GM21447 (cell line): Measurements from ENCODE around the gene CD36.
A peak's percentile ranks its signal among the peaks of the same experiment; 100 is the strongest.
"Not testable (repeated sequence)": the region's sequence is repeated elsewhere in the genome, so short reads cannot be mapped to it uniquely, and the experiment has no call there.

ENCODE experiments used
- ATAC-seq: cut with Tn5 transposase; IDR thresholded peaks from one replicate; pipeline ENCODE4 v1.9.1; 2021; ENCODE audit not compliant: unreplicated experiment

CD36 gene

GRCh38 chr7:80649011-80649410 lies 10.6 kb downstream of the CD36 start:
- no peak for ATAC-seq

DNA sequence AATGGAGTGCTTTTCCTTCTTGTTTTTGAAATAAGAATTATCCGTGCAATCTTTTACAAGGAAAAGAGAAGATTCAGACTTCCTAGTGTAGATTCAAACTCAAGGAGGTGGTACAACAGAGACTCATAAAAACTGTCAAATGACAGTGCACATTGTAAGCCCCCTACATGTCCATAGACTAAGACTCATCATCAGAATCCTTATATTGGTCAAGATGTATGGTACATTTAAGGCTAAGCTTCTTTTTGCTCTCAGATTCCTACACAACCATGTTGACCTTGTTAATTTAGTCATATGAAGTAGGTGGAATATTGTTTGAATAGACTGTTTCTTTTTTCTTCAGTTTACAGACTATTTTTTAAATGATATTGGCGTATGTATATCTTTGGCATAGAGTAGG lies 11.6 kb downstream of the CD36 start:
- ATAC-seq: no peak

DNA sequence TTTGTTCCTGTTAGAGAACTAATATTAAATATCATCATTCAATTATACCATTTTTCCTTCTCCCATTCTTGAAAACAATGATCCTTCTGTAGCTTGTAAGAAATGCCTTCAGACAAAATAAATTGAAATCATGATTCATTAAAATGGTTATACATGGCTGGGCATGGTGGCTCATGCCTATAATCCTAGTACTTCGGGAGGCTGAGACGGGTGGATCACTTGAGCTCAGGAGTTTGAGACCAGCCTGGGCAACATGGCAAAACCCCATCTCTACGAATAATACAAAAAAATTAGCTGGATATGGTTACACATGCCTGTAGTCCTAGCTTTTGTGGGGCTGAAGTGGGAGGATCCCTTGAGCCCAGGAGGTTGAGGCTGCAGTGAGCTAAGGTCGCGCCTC lies 13.0 kb downstream of the CD36 start:
- no peak for ATAC-seq

DNA sequence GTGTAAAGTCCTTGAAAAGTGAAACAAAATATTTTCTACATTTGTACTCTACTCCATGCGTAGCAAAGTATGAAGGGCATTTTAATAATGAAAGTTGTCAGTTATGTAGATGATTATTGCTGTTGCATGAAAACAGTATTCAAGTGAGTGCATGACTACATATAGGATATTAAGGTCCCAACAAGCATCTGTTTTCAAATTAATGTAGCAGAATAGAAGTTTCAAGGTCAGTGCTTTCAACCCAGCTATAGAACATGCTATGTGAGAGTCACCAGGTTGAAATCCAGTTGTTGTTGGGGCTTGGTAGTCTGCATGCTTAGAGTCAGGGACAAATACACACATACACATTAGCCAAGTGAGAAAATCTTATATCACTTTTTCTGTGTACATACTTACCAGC lies 14.8 kb downstream of the CD36 start:
- ATAC-seq: no peak

DNA sequence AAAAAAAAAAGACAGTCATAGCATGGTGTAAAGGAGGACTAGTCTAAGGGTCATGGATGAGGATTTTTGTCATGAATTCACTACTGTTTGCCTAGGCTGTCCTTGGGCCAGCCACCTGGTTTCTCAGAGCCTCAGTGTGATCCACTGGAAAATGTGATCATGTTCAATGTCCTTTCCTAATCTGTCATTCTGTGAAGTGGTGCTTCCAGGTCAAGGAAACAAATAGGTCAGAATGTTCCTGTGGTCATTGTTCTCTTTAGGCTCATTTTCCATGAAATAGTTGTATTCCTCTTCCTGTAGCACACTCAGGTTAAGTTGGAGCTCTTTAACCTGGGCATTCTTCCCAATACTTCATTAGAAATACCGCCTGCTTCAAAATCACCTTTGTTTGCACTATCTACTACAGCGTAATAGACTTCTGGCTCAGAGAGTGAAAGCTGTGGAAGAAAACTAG lies 16.5 kb downstream of the CD36 start:
- no peak for ATAC-seq

GRCh38 chr7:80656029-80656428 lies 17.6 kb downstream of the CD36 start:
- ATAC-seq: no peak

DNA sequence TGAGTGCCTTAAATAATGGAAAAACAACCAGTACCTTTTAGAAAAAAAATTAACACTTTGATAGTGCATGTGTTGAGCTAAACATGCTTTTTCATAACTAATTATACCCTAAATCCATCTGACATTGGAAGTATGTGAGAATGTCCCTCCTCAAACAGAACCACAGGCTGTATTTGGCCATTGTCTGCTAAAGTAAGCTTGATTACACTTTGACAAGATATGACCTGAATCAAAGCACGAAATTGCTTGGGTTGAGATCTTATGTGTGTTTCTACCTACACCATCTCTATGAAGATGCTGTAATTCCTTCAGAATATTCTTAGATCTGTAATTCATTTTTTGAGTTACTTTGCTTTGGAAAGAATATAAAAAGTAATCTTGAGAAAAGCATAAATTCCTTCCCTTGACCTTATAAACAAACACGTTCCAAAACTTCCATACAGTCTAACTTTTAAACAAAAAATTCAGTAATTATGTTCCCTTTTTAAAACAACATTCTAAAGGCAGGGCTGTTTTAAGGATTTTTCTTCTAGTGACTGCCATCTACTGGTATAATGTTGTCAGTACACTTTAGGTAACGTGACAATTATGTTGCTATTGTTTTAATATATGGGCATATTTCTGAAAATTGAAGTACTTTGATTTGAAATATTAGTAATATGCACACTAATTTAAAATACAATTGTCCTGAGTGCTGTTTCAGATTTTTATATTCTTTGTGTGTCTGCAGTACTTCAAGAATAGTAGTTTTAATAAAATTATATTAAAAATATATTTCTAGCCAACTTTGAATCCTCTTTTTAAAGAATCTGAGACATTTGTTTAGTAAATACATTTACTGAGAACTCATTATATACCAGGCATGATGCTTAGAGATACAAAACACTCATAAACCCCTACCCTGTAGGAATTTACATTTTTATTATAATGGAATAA lies 20.9 kb downstream of the CD36 start:
- ATAC-seq: peak; percentile 67

DNA sequence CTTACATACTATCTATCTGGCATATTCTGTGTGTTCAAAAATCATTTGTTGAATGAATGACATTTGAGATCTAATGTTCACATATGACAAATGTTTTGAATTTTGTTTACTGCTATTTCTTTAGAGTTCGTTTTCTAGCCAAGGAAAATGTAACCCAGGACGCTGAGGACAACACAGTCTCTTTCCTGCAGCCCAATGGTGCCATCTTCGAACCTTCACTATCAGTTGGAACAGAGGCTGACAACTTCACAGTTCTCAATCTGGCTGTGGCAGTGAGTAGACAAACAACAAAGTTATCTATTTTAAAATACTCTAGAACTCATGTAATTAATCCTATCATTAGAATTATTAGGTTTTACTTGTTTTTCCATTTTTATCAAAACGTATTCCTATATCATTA lies 22.5 kb downstream of the CD36 start:
- ATAC-seq: no peak

GRCh38 chr7:80661729-80662128 lies 23.3 kb downstream of the CD36 start:
- no peak for ATAC-seq

- ATAC-seq: no peak
Observed at GRCh38 chr7:80662252-80662651, 23.8 kb downstream of the CD36 start.

DNA sequence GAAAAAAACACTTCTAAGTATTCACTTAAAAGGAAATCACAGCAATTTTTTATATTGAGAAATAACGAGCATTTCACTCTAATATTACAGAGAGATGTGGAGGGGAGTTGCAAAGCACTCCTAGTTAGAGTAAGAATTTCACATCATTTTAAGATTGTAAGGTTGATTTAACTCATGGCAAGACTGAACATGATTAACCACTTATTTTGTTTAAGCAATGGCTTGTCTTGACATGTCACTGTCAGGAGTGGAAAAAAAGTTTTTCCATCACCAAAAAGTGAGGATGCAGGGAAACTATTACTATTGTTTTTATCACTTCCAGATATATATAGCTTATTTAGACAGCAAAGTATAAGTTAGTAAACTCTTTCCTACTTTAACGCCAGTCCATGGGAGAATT lies 27.1 kb downstream of the CD36 start:
- ATAC-seq: no peak

DNA sequence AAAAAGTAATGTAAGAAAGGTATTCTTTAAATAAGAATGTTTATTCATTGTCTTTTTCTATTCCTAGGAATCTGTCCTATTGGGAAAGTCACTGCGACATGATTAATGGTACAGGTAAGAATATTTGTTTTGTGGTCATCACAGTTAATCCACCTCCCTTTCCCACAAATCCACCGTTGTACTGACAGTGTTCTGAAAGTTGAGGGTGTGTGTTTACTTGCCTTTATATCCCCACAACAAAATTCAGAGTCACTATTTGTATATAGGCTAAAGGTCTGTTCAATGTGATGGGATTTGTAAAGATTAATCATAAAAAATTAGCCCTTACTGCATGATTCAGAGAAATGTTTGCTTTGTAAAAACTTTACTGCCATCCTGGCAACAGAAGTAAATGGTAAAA lies 27.9 kb downstream of the CD36 start:
- no peak for ATAC-seq

GRCh38 chr7:80669367-80669766 lies 30.9 kb downstream of the CD36 start:
- ATAC-seq: not testable (repeated sequence)

GRCh38 chr7:80671744-80672143 lies 33.3 kb downstream of the CD36 start:
- ATAC-seq: no peak

GRCh38 chr7:80675090-80675489 lies 36.6 kb downstream of the CD36 start:
- ATAC-seq: no peak

DNA sequence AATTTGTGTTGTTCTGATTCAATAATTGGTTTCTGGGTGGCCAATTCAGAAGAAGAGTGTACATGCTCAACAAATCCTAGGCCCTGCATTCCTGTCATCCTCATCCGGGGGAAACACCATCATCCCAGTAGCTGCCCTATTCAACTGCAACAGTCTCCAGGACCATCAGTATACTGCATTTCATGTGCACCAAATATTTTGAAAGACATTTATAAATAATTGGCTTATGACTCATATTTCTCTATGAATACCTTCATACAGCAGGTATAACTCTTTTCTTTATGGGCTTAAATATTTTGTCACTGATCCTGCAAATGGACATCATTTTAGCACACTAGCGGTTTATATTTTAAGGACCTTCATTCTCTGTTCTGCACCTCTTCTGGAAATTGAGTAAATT lies 38.0 kb downstream of the CD36 start:
- ATAC-seq: no peak

DNA sequence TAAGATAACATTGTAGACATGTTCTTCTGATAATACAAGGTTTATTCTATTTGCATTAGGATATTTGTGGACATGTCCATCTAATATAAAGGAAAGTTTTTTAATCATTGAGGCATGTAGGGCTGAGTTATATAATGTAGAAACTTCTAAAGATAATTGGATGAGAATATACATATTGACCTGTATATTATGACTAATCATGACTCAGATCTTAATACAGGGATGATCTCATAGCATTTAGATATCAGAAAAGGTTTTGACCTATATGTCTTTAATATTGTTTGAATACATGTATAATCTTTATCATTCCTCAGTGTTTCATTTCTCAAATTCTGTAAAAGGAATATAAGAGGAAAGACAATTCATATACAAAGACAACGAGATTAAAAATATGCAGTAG lies 39.2 kb downstream of the CD36 start:
- ATAC-seq: no peak

GRCh38 chr7:80678707-80679106 lies 40.3 kb downstream of the CD36 start:
- ATAC-seq: no peak

DNA sequence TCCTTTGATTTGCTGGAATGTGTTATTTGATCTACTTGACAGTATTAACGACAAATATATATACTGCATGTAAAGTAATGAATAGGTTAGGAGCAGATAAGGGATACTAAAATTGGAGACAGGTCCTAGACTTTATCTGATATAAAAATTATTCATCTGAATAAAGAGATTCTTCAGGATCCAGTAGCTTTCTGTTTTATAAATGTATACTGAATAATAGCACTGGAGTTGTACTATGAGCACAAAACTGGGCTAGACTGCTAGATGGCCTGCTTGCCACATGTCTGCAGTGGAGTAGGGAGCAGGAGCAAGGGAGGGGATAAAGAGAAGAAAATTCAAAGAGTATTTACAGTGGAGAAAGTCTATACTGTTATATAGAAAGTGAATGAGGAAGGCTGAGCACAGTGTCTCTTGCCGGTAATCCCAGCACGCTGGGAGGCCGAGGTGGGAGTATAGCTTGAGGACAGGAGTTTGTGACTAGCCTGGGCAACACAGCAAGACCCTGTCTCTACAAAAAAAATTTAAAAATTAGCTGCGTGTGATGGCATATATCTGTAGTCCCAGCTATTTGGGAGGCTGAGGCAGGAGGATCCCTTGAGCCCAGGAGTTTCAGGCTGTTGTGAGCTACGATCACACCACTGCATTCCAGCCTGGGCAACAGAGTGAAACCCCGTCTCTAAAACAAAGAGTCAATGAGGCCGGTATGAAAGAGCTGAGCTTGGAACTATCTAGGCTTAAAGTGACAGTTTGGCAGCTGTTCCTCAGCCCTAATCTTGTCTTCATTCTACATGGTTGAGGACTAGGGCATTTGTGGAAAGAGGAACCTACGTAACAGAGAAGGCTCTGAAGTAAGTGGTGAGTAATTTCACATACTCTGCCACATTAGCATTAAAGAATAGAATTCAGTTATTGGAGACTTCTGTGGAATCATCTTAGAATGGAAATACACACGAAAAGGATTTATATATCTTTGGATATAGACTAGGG lies 41.8 kb downstream of the CD36 start:
- ATAC-seq: no peak

DNA sequence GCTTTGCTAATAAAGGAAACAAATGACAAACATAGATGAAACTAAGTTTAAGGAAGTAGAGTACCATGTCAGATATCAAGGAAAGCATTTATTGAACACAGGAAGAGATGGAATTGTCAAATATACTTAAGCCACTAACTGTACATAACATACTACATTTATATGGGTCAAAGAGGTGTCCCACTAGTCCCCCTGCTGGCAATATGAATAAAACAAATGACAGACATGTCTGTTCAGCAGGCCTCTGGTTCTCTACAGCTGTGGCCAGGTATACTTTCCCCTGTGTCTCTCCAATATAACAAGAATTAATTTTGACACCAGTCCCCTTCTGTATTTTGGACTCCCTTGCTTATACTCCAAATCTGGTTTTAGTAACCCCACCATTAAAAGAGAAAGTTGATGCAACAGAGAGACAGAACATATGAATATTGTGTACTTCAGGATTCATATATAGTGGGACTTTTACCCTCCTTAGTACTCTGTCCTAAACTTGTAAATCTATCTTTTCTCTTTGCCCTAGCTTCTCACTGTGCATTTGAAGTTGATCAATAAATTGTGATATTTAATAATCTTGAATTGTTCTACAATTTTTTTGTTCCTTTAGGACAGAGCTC lies 42.9 kb downstream of the CD36 start:
- no peak for ATAC-seq

- no peak for ATAC-seq
Observed at GRCh38 chr7:80682744-80683143, 44.3 kb downstream of the CD36 start.
